GM12891 (cell line): ENCODE measurements around the gene CCDC178.

Source experiments
- PAX5 ChIP-seq: IDR thresholded peaks from 2 replicates; pipeline ENCODE4 v1.6.1; 2011; ENCODE audit warnings: low read length, moderate library complexity, mild to moderate bottlenecking; ENCODE audit not compliant: insufficient read depth, severe bottlenecking
- POLR2A ChIP-seq: IDR thresholded peaks from 2 replicates; pipeline ENCODE4 v1.6.1; 2011; ENCODE audit warnings: low read depth, low read length, control low read depth
- POLR2AphosphoS5 ChIP-seq: IDR thresholded peaks from 2 replicates; pipeline ENCODE4 v1.6.1; 2011; ENCODE audit warnings: low read depth, low read length, control low read depth
- POU2F2 ChIP-seq: IDR thresholded peaks from 2 replicates; pipeline ENCODE4 v1.6.1; 2011; ENCODE audit warnings: low read depth, mild to moderate bottlenecking, control low read depth, low read length, moderate library complexity
- SPI1 ChIP-seq: IDR thresholded peaks from 2 replicates; pipeline ENCODE4 v1.6.1; 2011; ENCODE audit warnings: low read depth, low read length, control low read depth
- TAF1 ChIP-seq: IDR thresholded peaks from 2 replicates; pipeline ENCODE4 v1.6.1; 2011; ENCODE audit warnings: low read depth, low read length, control low read depth

DNA sequence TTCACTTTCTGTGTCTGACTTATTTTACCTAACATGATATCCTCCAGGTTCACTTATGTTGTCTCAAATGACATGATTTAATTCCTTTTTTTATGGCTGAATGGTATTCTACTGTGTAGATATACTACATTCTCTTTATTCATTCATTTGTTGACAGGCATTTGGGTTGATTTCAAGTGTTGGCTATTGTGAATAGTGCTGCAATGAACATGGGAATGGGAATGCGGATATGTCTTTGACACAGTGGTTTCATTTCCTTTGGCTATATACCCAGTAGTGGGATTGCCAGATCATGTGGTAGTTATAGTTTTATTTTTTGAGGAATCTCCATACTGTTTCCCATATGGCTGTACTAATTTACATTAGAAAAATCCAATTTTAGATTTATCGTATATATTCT lies 472.3 kb downstream of the CCDC178 start:
- TF ChIP-seq POLR2AphosphoS5 (no peak), PAX5 (no peak), POLR2A (no peak), SPI1 (no peak), TAF1 (no peak), POU2F2 (no peak)
